ENCODE results near the gene LAMA5.

DNA sequence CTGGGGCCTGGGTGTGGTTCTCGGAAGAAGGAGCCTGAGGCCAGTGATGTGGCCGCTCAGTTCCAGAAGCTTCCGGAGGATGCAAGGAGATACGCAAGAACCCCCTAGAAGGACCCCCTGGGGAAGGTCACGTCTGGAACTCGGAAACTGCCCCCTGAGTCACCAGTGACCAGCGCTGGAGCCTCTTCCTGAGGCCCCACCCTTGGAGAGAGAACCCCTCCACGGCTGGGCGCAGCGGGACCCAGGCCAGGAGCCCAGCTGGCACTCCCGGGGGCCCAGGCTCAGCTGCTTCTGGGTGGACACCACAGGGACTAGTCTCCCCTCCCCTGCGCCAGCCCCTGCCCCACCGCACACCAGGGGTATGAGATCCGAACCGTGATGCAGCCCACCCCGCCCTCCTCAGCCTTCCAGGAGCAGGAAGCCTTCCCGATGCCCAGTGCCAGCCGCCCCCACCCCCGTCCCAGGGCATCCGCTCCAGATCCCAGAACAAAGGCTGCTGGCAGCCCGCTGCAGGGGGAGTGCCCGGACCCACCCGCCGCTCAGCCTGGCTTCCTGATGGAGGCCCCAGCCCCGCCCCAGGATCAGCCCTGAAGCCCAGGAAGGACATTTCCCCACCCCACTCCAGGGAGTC, 7.5 kb downstream of the LAMA5 start:
- TF ChIP-seq, protein P1, sequence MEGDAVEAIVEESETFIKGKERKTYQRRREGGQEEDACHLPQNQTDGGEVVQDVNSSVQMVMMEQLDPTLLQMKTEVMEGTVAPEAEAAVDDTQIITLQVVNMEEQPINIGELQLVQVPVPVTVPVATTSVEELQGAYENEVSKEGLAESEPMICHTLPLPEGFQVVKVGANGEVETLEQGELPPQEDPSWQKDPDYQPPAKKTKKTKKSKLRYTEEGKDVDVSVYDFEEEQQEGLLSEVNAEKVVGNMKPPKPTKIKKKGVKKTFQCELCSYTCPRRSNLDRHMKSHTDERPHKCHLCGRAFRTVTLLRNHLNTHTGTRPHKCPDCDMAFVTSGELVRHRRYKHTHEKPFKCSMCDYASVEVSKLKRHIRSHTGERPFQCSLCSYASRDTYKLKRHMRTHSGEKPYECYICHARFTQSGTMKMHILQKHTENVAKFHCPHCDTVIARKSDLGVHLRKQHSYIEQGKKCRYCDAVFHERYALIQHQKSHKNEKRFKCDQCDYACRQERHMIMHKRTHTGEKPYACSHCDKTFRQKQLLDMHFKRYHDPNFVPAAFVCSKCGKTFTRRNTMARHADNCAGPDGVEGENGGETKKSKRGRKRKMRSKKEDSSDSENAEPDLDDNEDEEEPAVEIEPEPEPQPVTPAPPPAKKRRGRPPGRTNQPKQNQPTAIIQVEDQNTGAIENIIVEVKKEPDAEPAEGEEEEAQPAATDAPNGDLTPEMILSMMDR (IDR thresholded peaks at IDR 0.05; ENCODE audit: insufficient read depth, low read length, poor library complexity, severe bottlenecking), result no peak
- no peak for TF ChIP-seq EZH2phosphoT487 (conservative IDR thresholded peaks at IDR 0.05; ENCODE audit: low read length)

Data from SU-DHL-6 (cell line).